Fibroblast of lung (primary cell): Measurements from ENCODE around the gene MTERF4. TPM values are rescaled to one million over a fixed set of nuclear protein-coding genes. Genes with fewer than 3 reads are reported as not detected.

Experiments used
- DNase-seq, 2 donors: peaks; one replicate each; pipeline versions ENCODE4 v3.0.0 to v3.0.0-alpha.2; 2010; ENCODE audit warnings: low read depth in 2 of 2
- H2AFZ ChIP-seq: 2 replicates; pipeline ENCODE4 v1.5.1; 2012; ENCODE audit warnings: low read length, control low read depth, inconsistent platforms
- H3K27ac ChIP-seq: 2 replicates; pipeline ENCODE4 v1.5.1; 2011; ENCODE audit warnings: low read length, control low read depth; ENCODE audit not compliant: insufficient read depth
- H3K27me3 ChIP-seq: 2 replicates; pipeline ENCODE4 v1.5.1; 2011; ENCODE audit warnings: mild to moderate bottlenecking, low read length; ENCODE audit not compliant: control insufficient read depth, insufficient read depth
- H3K36me3 ChIP-seq: 2 replicates; pipeline ENCODE4 v1.5.1; 2011; ENCODE audit warnings: low read length; ENCODE audit not compliant: control insufficient read depth, insufficient read depth
- H3K4me1 ChIP-seq: 2 replicates; pipeline ENCODE4 v1.5.1; 2011; ENCODE audit warnings: low read length; ENCODE audit not compliant: control insufficient read depth, insufficient read depth; ENCODE audit errors: extremely low read depth
- H3K4me2 ChIP-seq: 2 replicates; pipeline ENCODE4 v1.5.1; 2011; ENCODE audit warnings: low read length, control low read depth; ENCODE audit not compliant: insufficient read depth; ENCODE audit errors: extremely low read depth
- H3K4me3 ChIP-seq, 4 experiments: fragments of 200-600 bp in 1 of 4; sonication (generic) in 1 of 4; replicated peaks in 1 of 4; 2 replicates each; pipeline ENCODE4 v1.5.1; 2011 to 2016; ENCODE audit warnings: low read length in 4 of 4, low read depth in 3 of 4, mild to moderate bottlenecking in 3 of 4, control low read depth in 2 of 4, inconsistent platforms in 1 of 4, mixed read lengths in 1 of 4; ENCODE audit not compliant: insufficient read depth in 1 of 4; ENCODE audit errors: control extremely low read depth in 1 of 4
- H3K79me2 ChIP-seq: 2 replicates; pipeline ENCODE4 v1.5.1; 2012; ENCODE audit warnings: mild to moderate bottlenecking, low read length, inconsistent platforms; ENCODE audit not compliant: control insufficient read depth, insufficient read depth
- H3K9ac ChIP-seq: 2 replicates; pipeline ENCODE4 v1.5.1; 2011; ENCODE audit warnings: mild to moderate bottlenecking, low read length, control low read depth; ENCODE audit not compliant: insufficient read depth
- H3K9me3 ChIP-seq: 2 replicates; pipeline ENCODE4 v1.5.1; 2012; ENCODE audit warnings: low read depth, low read length; ENCODE audit not compliant: control insufficient read depth, insufficient read depth
- H4K20me1 ChIP-seq: 2 replicates; pipeline ENCODE4 v1.5.1; 2011; ENCODE audit warnings: low read length; ENCODE audit not compliant: control insufficient read depth, insufficient read depth; ENCODE audit errors: extremely low read depth
- CTCF ChIP-seq, 2 donors: IDR thresholded peaks in 1 of 2; conservative IDR thresholded peaks in 1 of 2; 1 replicate in 1 of 2; 2 replicates in 1 of 2; pipeline ENCODE4 v1.5.1; 2011 to 2012; ENCODE audit warnings: low read length in 2 of 2, control low read depth in 1 of 2, inconsistent platforms in 1 of 2, low read depth in 1 of 2, mild to moderate bottlenecking in 1 of 2
- EZH2 ChIP-seq: IDR thresholded peaks from 2 replicates; pipeline ENCODE4 v1.5.1; 2012; ENCODE audit warnings: low read length, control low read depth, mild to moderate bottlenecking; ENCODE audit errors: missing control alignments
- polyA plus RNA-seq, 2 donors: library from polyadenylated mRNA; depleted of rRNA in 1 of 2; stranded (reverse) in 1 of 2; unstranded in 1 of 2; fragments of >200 nt; gene quantifications; 2 replicates each; pipeline ENCODE4 v1.2.1, GENCODE V29; 2011 to 2012; ENCODE audit warnings: missing spikeins in 1 of 2
- total RNA-seq: library from RNA; depleted of rRNA; stranded (reverse); fragments of >200 nt; gene quantifications from 2 replicates; pipeline ENCODE4 v1.2.1, GENCODE V29; 2014

MTERF4 gene
- total and polyA plus RNA-seq, 2 donors (not counting 1 experiment from before 2014, with no cell fraction given): 31.7 to 35.5 TPM

GRCh38 chr2:241092677-241093076, 9.4 kb downstream of the MTERF4 start:
- DNase-seq: no peak
- peaks cover 26% of the 10 kb centered on the region for H3K36me3 ChIP-seq
- no peak overlapping the region for H3K27ac ChIP-seq

GRCh38 chr2:241091734-241092445, 10.2 kb downstream of the MTERF4 start:
- no peaks in the 10 kb centered on the region for H4K20me1 ChIP-seq
- no peak overlapping the region for H3K27ac ChIP-seq
- TF ChIP-seq CTCF (conservative IDR thresholded peaks at IDR 0.05 in 1 of 2, IDR thresholded peaks at IDR 0.05 in 1 of 2; ENCODE audit: low read depth in 1 of 2, low read length in 2 of 2) (no peak), EZH2 (no peak)
- H3K9me3 ChIP-seq: no peaks in the 10 kb centered on the region
- no peak overlapping the region for H3K4me2 ChIP-seq
- H2AFZ ChIP-seq: no peak overlapping the region
- peaks cover 27% of the 10 kb centered on the region for H3K36me3 ChIP-seq
- no peak overlapping the region for H3K4me3 ChIP-seq
- no peaks in the 10 kb centered on the region for H3K4me1 ChIP-seq
- no peak overlapping the region for H3K9ac ChIP-seq
- DNase-seq: no peak
- no peaks in the 10 kb centered on the region for H3K27me3 ChIP-seq
- H3K79me2 ChIP-seq: no peaks in the 10 kb centered on the region

More at GRCh38 chr2:241092677-241093076, 9.4 kb downstream of the MTERF4 start:
- TF ChIP-seq CTCF (conservative IDR thresholded peaks at IDR 0.05 in 1 of 2, IDR thresholded peaks at IDR 0.05 in 1 of 2; ENCODE audit: low read depth in 1 of 2, low read length in 2 of 2) (no peak), EZH2 (no peak)
- Histone ChIP-seq H3K27me3 (no peaks in the 10 kb centered on the region), H4K20me1 (no peaks in the 10 kb centered on the region), H3K4me3 (no peak overlapping the region), H2AFZ (no peak overlapping the region), H3K4me1 (no peaks in the 10 kb centered on the region), H3K9ac (no peak overlapping the region), H3K4me2 (no peak overlapping the region), H3K9me3 (no peaks in the 10 kb centered on the region), H3K79me2 (no peaks in the 10 kb centered on the region)

GRCh38 chr2:241091201-241091600, 10.9 kb downstream of the MTERF4 start:
- TF ChIP-seq CTCF (conservative IDR thresholded peaks at IDR 0.05 in 1 of 2, IDR thresholded peaks at IDR 0.05 in 1 of 2; ENCODE audit: low read depth in 1 of 2, low read length in 2 of 2) (no peak), EZH2 (no peak)
- Histone ChIP-seq H3K9ac (no peak overlapping the region), H4K20me1 (no peaks in the 10 kb centered on the region), H2AFZ (no peak overlapping the region), H3K4me3 (no peak overlapping the region), H3K4me2 (no peak overlapping the region), H3K27me3 (no peaks in the 10 kb centered on the region), H3K79me2 (no peaks in the 10 kb centered on the region), H3K36me3 (peaks cover 27% of the 10 kb centered on the region), H3K4me1 (no peaks in the 10 kb centered on the region), H3K9me3 (no peaks in the 10 kb centered on the region), H3K27ac (no peak overlapping the region)
- DNase-seq: no peak
